ENCODE measurements around the gene A2M. TPM values are rescaled to one million over a fixed set of nuclear protein-coding genes. Genes with fewer than 3 reads are reported as not detected.

Gene A2M
- total and polyA plus RNA-seq, 2 of the 13 experiments (the other 11 are each of a cell fraction or from before 2014, with no cell fraction given), result 2,807 to 6,551 TPM

- TF ChIP-seq E2F1 (CRISPR knock-in tag; IDR thresholded peaks at IDR 0.05) (no peak), PATZ1 (CRISPR knock-in tag; IDR thresholded peaks at IDR 0.05) (no peak), ZFX (CRISPR knock-in tag; IDR thresholded peaks at IDR 0.05; ENCODE audit: low read depth) (0 out of 2 replicates have a peak, but pooled peaks have one; percentile 30), MXD4 (CRISPR knock-in tag; IDR thresholded peaks at IDR 0.05) (no peak), ZNF260 (CRISPR knock-in tag; IDR thresholded peaks at IDR 0.05; ENCODE audit: borderline replicate concordance, low read depth) (no peak), POLR2G (IDR thresholded peaks at IDR 0.05; ENCODE audit: low read depth, low read length) (peak; percentile 62; the same call in 1 of the 2 replicates), RBM22 (optimal IDR thresholded peaks at IDR 0.05; ENCODE audit: low read length) (peak; percentile 98), ZBTB3 (CRISPR knock-in tag; IDR thresholded peaks at IDR 0.05; ENCODE audit: borderline replicate concordance, low read depth) (no peak), TBP (CRISPR knock-in tag; IDR thresholded peaks at IDR 0.05) (no peak), KDM6A (CRISPR knock-in tag; IDR thresholded peaks at IDR 0.05; ENCODE audit: low read depth) (no peak), ZNF468 (CRISPR knock-in tag; IDR thresholded peaks at IDR 0.05) (no peak), JUNB (CRISPR knock-in tag; IDR thresholded peaks at IDR 0.05; ENCODE audit: borderline replicate concordance) (no peak), HHEX (CRISPR knock-in tag; IDR thresholded peaks at IDR 0.05) (no peak), NFKBIZ (CRISPR knock-in tag; IDR thresholded peaks at IDR 0.05) (no peak), CENPX (CRISPR knock-in tag; IDR thresholded peaks at IDR 0.05) (no peak), ZSCAN21 (CRISPR knock-in tag; IDR thresholded peaks at IDR 0.05; ENCODE audit: borderline replicate concordance) (no peak), ZNF354B (CRISPR knock-in tag; IDR thresholded peaks at IDR 0.05) (no peak), IKZF1 (IDR thresholded peaks at IDR 0.05) (no peak), ZNF331 (CRISPR knock-in tag; IDR thresholded peaks at IDR 0.05) (0 out of 2 replicates have a peak, but pooled peaks have one; percentile 14), ZNF530 (CRISPR knock-in tag; IDR thresholded peaks at IDR 0.05; ENCODE audit: low read depth) (no peak), PHF5A (CRISPR knock-in tag; IDR thresholded peaks at IDR 0.05; ENCODE audit: low read depth, unreplicated experiment) (no peak), CHD4 (IDR thresholded peaks at IDR 0.05; ENCODE audit: borderline replicate concordance, low read length) (no peak), ZNF607 (CRISPR knock-in tag; IDR thresholded peaks at IDR 0.05; ENCODE audit: borderline replicate concordance) (no peak), PAF1 (CRISPR knock-in tag; IDR thresholded peaks at IDR 0.05) (peak; percentile 96), DRAP1 (CRISPR knock-in tag; IDR thresholded peaks at IDR 0.05) (no peak), TSC22D2 (CRISPR knock-in tag; IDR thresholded peaks at IDR 0.05; ENCODE audit: borderline replicate concordance) (no peak), ZNF781 (CRISPR knock-in tag; IDR thresholded peaks at IDR 0.05; ENCODE audit: borderline replicate concordance, not compliant biosample characterization) (no peak), TBL1XR1 (IDR thresholded peaks at IDR 0.05; ENCODE audit: borderline replicate concordance, low read length, partially characterized antibody) (no peak), MTF1 (CRISPR knock-in tag; IDR thresholded peaks at IDR 0.05) (no peak)
These were observed 7.1 kb downstream of the A2M start (continued) for GRCh38 chr12:9108504-9109212.

Data from HepG2 (cell line).